Astrocyte of the cerebellum (primary cell): Measurements from ENCODE around the gene RETREG3.
"Not testable (repeated sequence)": the region's sequence is repeated elsewhere in the genome, so short reads cannot be mapped to it uniquely, and the experiment has no call there.

ENCODE experiments used
- DNase-seq: peaks from one replicate; pipeline ENCODE4 v3.0.0-alpha.2; 2011; ENCODE audit warnings: low read depth
- H3K4me3 ChIP-seq: 2 replicates; pipeline ENCODE4 v1.5.1; 2011; ENCODE audit warnings: mild to moderate bottlenecking, low read depth, low read length, moderate library complexity
- CTCF ChIP-seq: IDR thresholded peaks from 2 replicates; pipeline ENCODE4 v1.5.1; 2012; ENCODE audit warnings: low read length, low read depth, moderate library complexity, mild to moderate bottlenecking; ENCODE audit errors: missing control alignments
- in situ Hi-C: cut with HindIII; loops from 2 replicates; pipeline ENCODE4 v1.10.0; 2017; ENCODE audit warnings: low sequenced_read_pairs

The RETREG3 gene

GRCh38 chr17:42623732-42624596 lies 14.8 kb upstream of the RETREG3 start:
- no peak overlapping the region for H3K4me3 ChIP-seq
- no peak for TF ChIP-seq CTCF
- DNase-seq = peak; percentile 41
- in situ Hi-C loops = no loop called here

GRCh38 chr17:42623271-42623670 lies 14.1 kb upstream of the RETREG3 start:
- TF ChIP-seq CTCF = no peak
- in situ Hi-C loops = no loop called here

GRCh38 chr17:42621987-42622386 lies 12.8 kb upstream of the RETREG3 start:
- DNase-seq, in situ Hi-C loops, H3K4me3 ChIP-seq: not testable (repeated sequence)

More at GRCh38 chr17:42623271-42623670, 14.1 kb upstream of the RETREG3 start:
- no peak for DNase-seq
- H3K4me3 ChIP-seq = no peak overlapping the region

GRCh38 chr17:42618442-42619150 lies 9.4 kb upstream of the RETREG3 start:
- no peak overlapping the region for H3K4me3 ChIP-seq
- no peak for TF ChIP-seq CTCF
- peak; percentile 13 for DNase-seq
- in situ Hi-C loops = no loop called here

GRCh38 chr17:42617956-42618431 lies 8.8 kb upstream of the RETREG3 start:
- no peak for DNase-seq
- TF ChIP-seq CTCF = no peak
- no peak overlapping the region for H3K4me3 ChIP-seq
- in situ Hi-C loops = no loop called here

GRCh38 chr17:42613699-42614295 lies 4.6 kb upstream of the RETREG3 start:
- DNase-seq = no peak
- H3K4me3 ChIP-seq = no peak overlapping the region
- in situ Hi-C loops = no loop called here
- no peak for TF ChIP-seq CTCF
